ACC112 (cell line): ENCODE data around the gene MIP.
A peak's percentile ranks its signal among the peaks of the same experiment; 100 is the strongest.

Experiments used
- H2AFZ ChIP-seq: fragments of 200-600 bp; sonication (generic); one replicate; pipeline ENCODE4 v1.6.0; 2017; ENCODE audit warnings: antibody characterized with exemption, low read length; ENCODE audit not compliant: unreplicated experiment
- H3K27ac ChIP-seq: fragments of 200-600 bp; sonication (generic); 2 replicates; pipeline ENCODE4 v1.5.1; 2014; ENCODE audit warnings: low read depth, mild to moderate bottlenecking, antibody characterized with exemption, low read length, moderate library complexity
- H3K27me3 ChIP-seq: fragments of 200-600 bp; sonication (generic); 2 replicates; pipeline ENCODE4 v1.6.1; 2014; ENCODE audit warnings: mild to moderate bottlenecking, antibody characterized with exemption, low read length, moderate library complexity, mixed read lengths; ENCODE audit not compliant: insufficient read depth
- H3K36me3 ChIP-seq: fragments of 200-600 bp; sonication (generic); 2 replicates; pipeline ENCODE4 v1.6.1; 2016; ENCODE audit warnings: mild to moderate bottlenecking, antibody characterized with exemption, low read length, moderate library complexity, mixed read lengths; ENCODE audit not compliant: insufficient read depth
- H3K4me1 ChIP-seq: fragments of 200-600 bp; sonication (generic); one replicate; pipeline ENCODE4 v1.6.1; 2016; ENCODE audit warnings: low read length, mixed read lengths; ENCODE audit not compliant: insufficient read depth, unreplicated experiment, control insufficient read depth
- H3K4me3 ChIP-seq: fragments of 200-600 bp; sonication (generic); 2 replicates; pipeline ENCODE4 v1.5.1; 2014; ENCODE audit warnings: mild to moderate bottlenecking, low read depth, low read length
- H3K79me2 ChIP-seq: fragments of 200-600 bp; sonication (generic); one replicate; pipeline ENCODE4 v1.6.0; 2016; ENCODE audit warnings: low read length; ENCODE audit not compliant: control insufficient read depth, unreplicated experiment, insufficient read depth

MIP gene

GRCh38 chr12:56487448-56488040 is 33.1 kb upstream of the MIP start:
- Histone ChIP-seq H3K27ac (no peak overlapping the region), H3K79me2 (no peaks in the 10 kb centered on the region), H3K4me1 (no peaks in the 10 kb centered on the region), H3K27me3 (peaks cover 17% of the 10 kb centered on the region), H3K36me3 (no peaks in the 10 kb centered on the region), H3K4me3 (peak overlapping the region; percentile 73), H2AFZ (peak overlapping the region; percentile 49)

- Histone ChIP-seq H2AFZ (no peak overlapping the region), H3K79me2 (no peaks in the 10 kb centered on the region), H3K36me3 (no peaks in the 10 kb centered on the region)
Measured at GRCh38 chr12:56486694-56487093, 32.2 kb upstream of the MIP start.

GRCh38 chr12:56484566-56484965 is 30.1 kb upstream of the MIP start:
- Histone ChIP-seq H3K79me2 (no peaks in the 10 kb centered on the region), H3K4me1 (no peaks in the 10 kb centered on the region), H2AFZ (no peak overlapping the region), H3K4me3 (no peak overlapping the region), H3K27me3 (no peaks in the 10 kb centered on the region; the same call in 1 of the 2 replicates), H3K36me3 (no peaks in the 10 kb centered on the region), H3K27ac (no peak overlapping the region)

More at GRCh38 chr12:56486694-56487093, 32.2 kb upstream of the MIP start:
- Histone ChIP-seq H3K4me1 (no peaks in the 10 kb centered on the region), H3K27me3 (peaks cover 11% of the 10 kb centered on the region), H3K4me3 (no peak overlapping the region), H3K27ac (no peak overlapping the region)

GRCh38 chr12:56479625-56480024 is 25.2 kb upstream of the MIP start:
- Histone ChIP-seq H3K4me1 (no peaks in the 10 kb centered on the region), H3K27ac (no peak overlapping the region), H3K36me3 (no peaks in the 10 kb centered on the region), H3K27me3 (no peaks in the 10 kb centered on the region), H3K4me3 (no peak overlapping the region), H3K79me2 (no peaks in the 10 kb centered on the region), H2AFZ (no peak overlapping the region)

GRCh38 chr12:56477521-56478225 is 23.2 kb upstream of the MIP start:
- H3K4me1 ChIP-seq = no peaks in the 10 kb centered on the region
- no peaks in the 10 kb centered on the region for H3K79me2 ChIP-seq
- H3K27ac ChIP-seq = no peak overlapping the region
- no peak overlapping the region for H3K4me3 ChIP-seq
- H3K36me3 ChIP-seq = no peaks in the 10 kb centered on the region
- no peak overlapping the region for H2AFZ ChIP-seq
- H3K27me3 ChIP-seq = no peaks in the 10 kb centered on the region

- Histone ChIP-seq H3K27ac (no peak overlapping the region), H3K4me1 (no peaks in the 10 kb centered on the region), H3K79me2 (no peaks in the 10 kb centered on the region), H3K27me3 (no peaks in the 10 kb centered on the region), H3K4me3 (no peak overlapping the region), H3K36me3 (0 out of 2 replicates have a peak, but pooled peaks cover 2% of the 10 kb centered on the region), H2AFZ (no peak overlapping the region)
Measured at GRCh38 chr12:56476972-56477432, 22.5 kb upstream of the MIP start.

- Histone ChIP-seq H3K27ac (no peak overlapping the region), H3K36me3 (0 out of 2 replicates have a peak, but pooled peaks cover 3% of the 10 kb centered on the region), H3K27me3 (no peaks in the 10 kb centered on the region), H3K4me3 (no peak overlapping the region), H3K79me2 (peaks cover 3% of the 10 kb centered on the region), H3K4me1 (no peaks in the 10 kb centered on the region), H2AFZ (no peak overlapping the region)
Measured at GRCh38 chr12:56476143-56476542, 21.7 kb upstream of the MIP start.

- Histone ChIP-seq H2AFZ (no peak overlapping the region), H3K36me3 (0 out of 2 replicates have a peak, but pooled peaks cover 3% of the 10 kb centered on the region), H3K4me3 (no peak overlapping the region), H3K27me3 (no peaks in the 10 kb centered on the region), H3K79me2 (peaks cover 16% of the 10 kb centered on the region), H3K27ac (no peak overlapping the region), H3K4me1 (peaks cover 7% of the 10 kb centered on the region)
Measured at GRCh38 chr12:56474389-56474788, 19.9 kb upstream of the MIP start.

GRCh38 chr12:56469007-56469930 is 14.8 kb upstream of the MIP start:
- Histone ChIP-seq H3K79me2 (peaks cover 25% of the 10 kb centered on the region), H2AFZ (peak overlapping the region; percentile 88), H3K36me3 (0 out of 2 replicates have a peak, but pooled peaks cover 3% of the 10 kb centered on the region), H3K4me3 (peak overlapping the region; percentile 85), H3K27me3 (no peaks in the 10 kb centered on the region), H3K4me1 (peaks cover 11% of the 10 kb centered on the region), H3K27ac (peak overlapping the region; percentile 83; the same call in 1 of the 2 replicates)

GRCh38 chr12:56468216-56469006 is 14.0 kb upstream of the MIP start, which contains the start of gene SPRYD4:
Gene SPRYD4 (plus strand): TSS chr12:56468578. CDS start chr12:56468592, 14 bp downstream.
- peaks cover 11% of the 10 kb centered on the region for H3K4me1 ChIP-seq
- H3K36me3 ChIP-seq = 0 out of 2 replicates have a peak, but pooled peaks cover 3% of the 10 kb centered on the region
- peak within 1 kb of the TSS; percentile 85 for H3K4me3 ChIP-seq

More at GRCh38 chr12:56468216-56469006, 14.0 kb upstream of the MIP start, which contains the start of gene SPRYD4:
- Histone ChIP-seq H3K79me2 (peaks cover 25% of the 10 kb centered on the region), H3K27me3 (no peaks in the 10 kb centered on the region), H3K27ac (peak within 1 kb of the TSS; percentile 83), H2AFZ (peak within 1 kb of the TSS; percentile 88)
